Measurements from ENCODE around the gene HECTD4. TPM values are rescaled to one million over a fixed set of nuclear protein-coding genes. Genes with fewer than 3 reads are reported as not detected.

HECTD4 gene
- total RNA-seq, 1 experiment from 2014 or later, result 24.6 TPM

GRCh38 chr12:112325622-112326207 lies 56.5 kb downstream of the HECTD4 start:
- no peak overlapping the region for H3K27ac ChIP-seq (ENCODE audit: low read length)
- H3K9me2 ChIP-seq (replicated peaks; ENCODE audit: low read length), result no peaks in the 10 kb centered on the region
- CTCF ChIA-PET, result interaction anchor here (0.7 kb wide), 1 partner anchor 16 kb away, joined by 4 read pairs; no protein-coding TSS in a partner anchor
- BruUV-seq (replicated peaks), result no TSS peak
- no peak overlapping the region for H3K4me3 ChIP-seq (ENCODE audit: low read length)
- H3K36me3 ChIP-seq (ENCODE audit: low read depth, low read length), result no peaks in the 10 kb centered on the region
- H3K9me3 ChIP-seq (ENCODE audit: low read length), result no peaks in the 10 kb centered on the region
- TF ChIP-seq EZH2 (IDR thresholded peaks at IDR 0.05; ENCODE audit: low read length, unreplicated experiment) (no peak), EZH2phosphoT487 (IDR thresholded peaks at IDR 0.05; ENCODE audit: borderline replicate concordance, low read length) (no peak), CTCF (conservative IDR thresholded peaks at IDR 0.05; ENCODE audit: low read depth, low read length) (no peak)
- no peak for DNase-seq
- 0 out of 2 replicates have a peak, but pooled peaks cover 4% of the 10 kb centered on the region for H3K79me2 ChIP-seq (ENCODE audit: low read length)
- intact Hi-C loops (cut with micrococcal nuclease), result no loop called here
- no peak overlapping the region for H2AFZ ChIP-seq (ENCODE audit: low read length)
- 0 out of 2 replicates have a peak, but pooled peaks cover 4% of the 10 kb centered on the region for H4K20me1 ChIP-seq (ENCODE audit: low read length)
- no peaks in the 10 kb centered on the region for H3K27me3 ChIP-seq (ENCODE audit: low read length)
- H3K9ac ChIP-seq (ENCODE audit: low read length), result no peak overlapping the region
- no peak for ATAC-seq
- H3K4me1 ChIP-seq (ENCODE audit: insufficient read depth, low read length), result no peaks in the 10 kb centered on the region
- H3F3A ChIP-seq (ENCODE audit: low read length, unreplicated experiment), result no peaks in the 10 kb centered on the region
- POLR2A ChIA-PET (ENCODE audit: unreplicated experiment), result no interaction called here
- no peak overlapping the region for H3K4me2 ChIP-seq (ENCODE audit: low read length)

- H3K79me2 ChIP-seq (ENCODE audit: low read length), result 0 out of 2 replicates have a peak, but pooled peaks cover 4% of the 10 kb centered on the region
- intact Hi-C loops (cut with micrococcal nuclease), result no loop called here
- H4K20me1 ChIP-seq (ENCODE audit: low read length), result 0 out of 2 replicates have a peak, but pooled peaks cover 4% of the 10 kb centered on the region
Measured at GRCh38 chr12:112325157-112325556, 57.1 kb downstream of the HECTD4 start.

More at GRCh38 chr12:112325157-112325556, 57.1 kb downstream of the HECTD4 start:
- no peaks in the 10 kb centered on the region for H3K4me1 ChIP-seq (ENCODE audit: insufficient read depth, low read length)
- ChIA-PET CTCF (no interaction called here), POLR2A (ENCODE audit: unreplicated experiment) (no interaction called here)
- ATAC-seq, result no peak
- BruUV-seq (replicated peaks), result no TSS peak
- TF ChIP-seq EZH2phosphoT487 (IDR thresholded peaks at IDR 0.05; ENCODE audit: borderline replicate concordance, low read length) (no peak), EZH2 (IDR thresholded peaks at IDR 0.05; ENCODE audit: low read length, unreplicated experiment) (no peak), CTCF (conservative IDR thresholded peaks at IDR 0.05; ENCODE audit: low read depth, low read length) (no peak)
- no peak overlapping the region for H3K9ac ChIP-seq (ENCODE audit: low read length)
- no peaks in the 10 kb centered on the region for H3K36me3 ChIP-seq (ENCODE audit: low read depth, low read length)
- no peak overlapping the region for H3K27ac ChIP-seq (ENCODE audit: low read length)
- H3F3A ChIP-seq (ENCODE audit: low read length, unreplicated experiment), result no peaks in the 10 kb centered on the region
- no peak for DNase-seq
- no peak overlapping the region for H2AFZ ChIP-seq (ENCODE audit: low read length)
- H3K4me2 ChIP-seq (ENCODE audit: low read length), result no peak overlapping the region
- H3K9me3 ChIP-seq (ENCODE audit: low read length), result no peaks in the 10 kb centered on the region
- no peaks in the 10 kb centered on the region for H3K9me2 ChIP-seq (replicated peaks; ENCODE audit: low read length)
- H3K4me3 ChIP-seq (ENCODE audit: low read length), result no peak overlapping the region
- no peaks in the 10 kb centered on the region for H3K27me3 ChIP-seq (ENCODE audit: low read length)

Measured in PC-3 (cell line).